ENCODE data around the gene EQTN. TPM values are rescaled to one million over a fixed set of nuclear protein-coding genes. Genes with fewer than 3 reads are reported as not detected.

EQTN gene
- total and polyA plus RNA-seq, 2 of the 4 experiments (the other 2 are of a cell fraction), result not detected

GRCh38 chr9:27293996-27294395 lies 3.0 kb downstream of the EQTN start:
- in situ Hi-C loops (cut with MboI; ENCODE audit: low sequenced_read_pairs), result no loop called here
- BruUV-seq (replicated peaks), result no TSS peak

More at GRCh38 chr9:27293996-27294395, 3.0 kb downstream of the EQTN start:
- POLR2A ChIA-PET (ENCODE audit: unreplicated experiment), result no interaction called here
- no peak for ATAC-seq (ENCODE audit: low read depth)
- Histone ChIP-seq H3K14ac (replicated peaks; ENCODE audit: low read depth, low read length) (no peak overlapping the region), H3K18ac (ENCODE audit: low read depth, low read length) (no peak overlapping the region), H3K36me3 (ENCODE audit: control insufficient read depth, insufficient read depth, low read length) (no peaks in the 10 kb centered on the region), H3K27ac (ENCODE audit: insufficient read depth, low read length) (no peak overlapping the region), H4K8ac (ENCODE audit: low read depth in 2 of 2, low read length in 2 of 2) (no peak overlapping the region), H4K20me1 (ENCODE audit: insufficient read depth, low read length) (no peaks in the 10 kb centered on the region), H2BK15ac (ENCODE audit: low read depth, low read length) (no peak overlapping the region), H2AFZ (replicated peaks; ENCODE audit: low read length, poor library complexity) (no peak overlapping the region), H3K79me1 (ENCODE audit: low read depth in 1 of 2, low read length in 2 of 2) (no peaks in the 10 kb centered on the region), H2BK120ac (ENCODE audit: low read depth, low read length) (no peak overlapping the region), H3K4me1 (ENCODE audit: control insufficient read depth, insufficient read depth, low read length) (no peaks in the 10 kb centered on the region), H4K91ac (ENCODE audit: insufficient read depth, low read depth, low read length) (no peak overlapping the region), H3K27me3 (ENCODE audit: control insufficient read depth, insufficient read depth, low read length) (peaks cover 9% of the 10 kb centered on the region), H3K9me3 (ENCODE audit: control insufficient read depth, insufficient read depth, low read length) (no peaks in the 10 kb centered on the region), H3K4ac (ENCODE audit: low read depth, low read length) (no peak overlapping the region), H3K4me3 (ENCODE audit: insufficient read depth, low read depth, low read length) (no peak overlapping the region), H4K5ac (ENCODE audit: low read depth, low read length) (no peak overlapping the region), H3K23ac (ENCODE audit: low read depth, low read length) (no peak overlapping the region), H3K4me2 (ENCODE audit: low read depth, low read length) (peak overlapping the region; percentile 28; the same call in 1 of the 2 replicates), H3K56ac (ENCODE audit: extremely low read depth, insufficient read depth, low read length) (no peak overlapping the region), H3K9ac (ENCODE audit: low read depth, low read length) (no peak overlapping the region), H2AK5ac (ENCODE audit: low read depth, low read length) (no peak overlapping the region), H2BK5ac (ENCODE audit: low read depth, low read length, poor library complexity, severe bottlenecking) (no peak overlapping the region), H2AK9ac (replicated peaks; ENCODE audit: low read depth, low read length, poor library complexity) (no peak overlapping the region), H2BK20ac (ENCODE audit: low read depth, low read length) (no peak overlapping the region), H3K9me1 (ENCODE audit: insufficient read depth, low read length) (no peaks in the 10 kb centered on the region)
- WGBS, 2 experiments (ENCODE audit: extremely low coverage in 2 of 2, insufficient read length in 1 of 2), result no CpG with 5 or more reads among the region's 2 CpGs
- dilution Hi-C loops (cut with HindIII; ENCODE audit: low sequenced_read_pairs, unreplicated experiment), result no loop called here
- TF ChIP-seq MAFK (IDR thresholded peaks at IDR 0.05; ENCODE audit: low read depth, low read length) (no peak), CEBPB (IDR thresholded peaks at IDR 0.05; ENCODE audit: low read depth, low read length) (no peak), RAD21 (IDR thresholded peaks at IDR 0.05; ENCODE audit: low read length) (no peak), CTCF (conservative IDR thresholded peaks at IDR 0.05; ENCODE audit: low read depth, low read length) (no peak), BHLHE40 (IDR thresholded peaks at IDR 0.05; ENCODE audit: low read depth, low read length) (no peak), MAZ (IDR thresholded peaks at IDR 0.05; ENCODE audit: borderline replicate concordance, low read depth, low read length) (no peak), MXI1 (IDR thresholded peaks at IDR 0.05; ENCODE audit: borderline replicate concordance, low read depth, low read length) (no peak), USF2 (IDR thresholded peaks at IDR 0.05; ENCODE audit: low read depth, low read length) (no peak), RCOR1 (IDR thresholded peaks at IDR 0.05; ENCODE audit: insufficient replicate concordance, low read length) (no peak)
- CTCF ChIA-PET, result interaction anchor here (1.2 kb wide), 1 partner anchor 23 kb away, joined by 4 read pairs; no protein-coding TSS in a partner anchor
- intact Hi-C loops (cut with micrococcal nuclease), result no loop called here
- no peak for DNase-seq

Data from IMR-90 (cell line).